ENCODE measurements around the gene ARFGEF2. TPM values are rescaled to one million over a fixed set of nuclear protein-coding genes. Genes with fewer than 3 reads are reported as not detected.
A peak's percentile ranks its signal among the peaks of the same experiment; 100 is the strongest.
"Not testable (repeated sequence)": the region's sequence is repeated elsewhere in the genome, so short reads cannot be mapped to it uniquely, and the experiment has no call there.

ARFGEF2 gene
- total and polyA plus RNA-seq, 2 donors from 2014 or later = 7.4 to 36.9 TPM

DNA sequence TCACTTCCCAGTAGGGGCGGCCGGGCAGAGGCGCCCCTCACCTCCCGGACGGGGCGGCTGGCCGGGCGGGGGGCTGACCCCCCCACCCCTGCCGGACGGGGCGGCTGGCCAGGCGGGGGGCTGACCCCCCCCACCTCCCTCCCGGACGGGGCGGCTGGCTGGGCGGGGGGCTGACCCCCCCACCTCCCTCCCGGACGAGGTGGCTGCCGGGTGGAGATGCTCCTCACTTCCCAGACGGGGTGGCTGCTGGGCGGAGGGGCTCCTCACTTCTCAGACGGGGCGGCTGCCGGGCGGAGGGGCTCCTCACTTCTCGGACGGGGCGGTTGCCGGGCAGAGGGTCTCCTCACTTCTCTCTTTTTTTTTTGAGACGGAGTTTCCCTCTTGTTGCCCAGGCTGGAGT is 14.7 kb downstream of the ARFGEF2 start:
- H3K36me3 ChIP-seq (ENCODE audit: control insufficient read depth in 2 of 3, insufficient read depth in 3 of 3, low read length in 3 of 3); FAIRE-seq; intact Hi-C loops (cut with DNase I); H3K27me3 ChIP-seq (ENCODE audit: control insufficient read depth, insufficient read depth, low read length); H3K4me3 ChIP-seq (ENCODE audit: low read length in 3 of 3); DNase-seq; H3K27ac ChIP-seq (ENCODE audit: low read depth in 2 of 2, low read length in 2 of 2); H3K9ac ChIP-seq (ENCODE audit: low read length in 3 of 3); H3K9me3 ChIP-seq (ENCODE audit: control insufficient read depth in 2 of 3, insufficient read depth in 1 of 3, low read length in 3 of 3): not testable (repeated sequence)
- peaks cover 0 to 13% (median 5%) of the 10 kb centered on the region in 3 donors for H3K4me1 ChIP-seq (ENCODE audit: control insufficient read depth in 2 of 3, insufficient read depth in 2 of 3, low read depth in 1 of 3, low read length in 3 of 3)

DNA sequence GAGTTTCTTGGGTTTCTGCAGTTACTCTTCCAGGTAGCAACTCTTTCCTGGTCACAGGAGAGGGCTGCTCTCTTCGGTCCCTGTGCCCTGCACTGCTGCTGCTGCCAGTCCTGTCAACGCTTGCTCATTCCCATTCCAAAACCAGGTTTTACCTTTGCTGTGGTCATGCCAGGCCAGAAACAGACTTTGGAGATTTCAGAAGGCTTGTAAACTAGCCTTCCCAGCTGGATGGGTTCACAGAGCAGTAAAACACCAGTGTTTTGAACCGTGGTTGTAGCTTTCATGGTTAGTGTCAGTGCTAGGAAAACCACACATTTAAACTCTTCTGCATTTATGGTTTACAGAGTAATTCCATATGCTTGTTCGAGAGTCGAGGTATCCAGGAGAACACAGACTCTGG is 16.2 kb downstream of the ARFGEF2 start:
- H3K36me3 ChIP-seq (ENCODE audit: control insufficient read depth in 2 of 3, insufficient read depth in 3 of 3, low read length in 3 of 3) = no peaks in the 10 kb centered on the region
- H3K9ac ChIP-seq (ENCODE audit: low read length in 3 of 3) = no peak overlapping the region
- intact Hi-C loops (cut with DNase I) = no loop called here
- TF ChIP-seq, protein P1, sequence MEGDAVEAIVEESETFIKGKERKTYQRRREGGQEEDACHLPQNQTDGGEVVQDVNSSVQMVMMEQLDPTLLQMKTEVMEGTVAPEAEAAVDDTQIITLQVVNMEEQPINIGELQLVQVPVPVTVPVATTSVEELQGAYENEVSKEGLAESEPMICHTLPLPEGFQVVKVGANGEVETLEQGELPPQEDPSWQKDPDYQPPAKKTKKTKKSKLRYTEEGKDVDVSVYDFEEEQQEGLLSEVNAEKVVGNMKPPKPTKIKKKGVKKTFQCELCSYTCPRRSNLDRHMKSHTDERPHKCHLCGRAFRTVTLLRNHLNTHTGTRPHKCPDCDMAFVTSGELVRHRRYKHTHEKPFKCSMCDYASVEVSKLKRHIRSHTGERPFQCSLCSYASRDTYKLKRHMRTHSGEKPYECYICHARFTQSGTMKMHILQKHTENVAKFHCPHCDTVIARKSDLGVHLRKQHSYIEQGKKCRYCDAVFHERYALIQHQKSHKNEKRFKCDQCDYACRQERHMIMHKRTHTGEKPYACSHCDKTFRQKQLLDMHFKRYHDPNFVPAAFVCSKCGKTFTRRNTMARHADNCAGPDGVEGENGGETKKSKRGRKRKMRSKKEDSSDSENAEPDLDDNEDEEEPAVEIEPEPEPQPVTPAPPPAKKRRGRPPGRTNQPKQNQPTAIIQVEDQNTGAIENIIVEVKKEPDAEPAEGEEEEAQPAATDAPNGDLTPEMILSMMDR (IDR thresholded peaks at IDR 0.05; ENCODE audit: borderline replicate concordance, extremely low read depth, insufficient read depth) = no peak
- no peak overlapping the region for H3K27ac ChIP-seq (ENCODE audit: low read depth in 2 of 2, low read length in 2 of 2)
- no peaks in the 10 kb centered on the region for H3K27me3 ChIP-seq (ENCODE audit: control insufficient read depth, insufficient read depth, low read length)
- H3K4me1 ChIP-seq (ENCODE audit: control insufficient read depth in 2 of 3, insufficient read depth in 2 of 3, low read depth in 1 of 3, low read length in 3 of 3) = peaks cover 0 to 10% (median 5%) of the 10 kb centered on the region in 3 donors
- no peaks in the 10 kb centered on the region for H3K9me3 ChIP-seq (ENCODE audit: control insufficient read depth in 2 of 3, insufficient read depth in 1 of 3, low read length in 3 of 3)
- no peak overlapping the region for H3K4me3 ChIP-seq (ENCODE audit: low read length in 3 of 3)
- FAIRE-seq (no peak), DNase-seq (peak in 1 of 5 donors; percentile 18)

DNA sequence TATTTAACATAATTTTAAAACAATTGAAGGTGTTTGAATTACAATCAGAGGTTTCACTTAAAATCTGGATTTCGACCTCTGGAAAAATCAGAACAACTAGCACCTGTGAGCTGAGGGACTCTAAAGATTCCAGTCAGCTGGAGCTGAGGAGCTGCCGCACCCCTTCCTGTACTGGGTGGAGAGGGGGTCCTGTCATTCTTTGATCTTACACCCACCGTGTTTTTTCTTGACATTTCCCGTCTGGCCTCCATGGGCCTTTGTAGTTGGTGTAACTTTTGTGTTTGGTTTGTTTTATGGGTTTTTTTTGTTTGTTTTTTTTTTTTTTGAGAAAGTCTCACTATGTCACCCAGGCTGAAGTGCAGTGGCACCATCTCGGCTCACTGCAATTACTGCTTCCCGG is 17.2 kb downstream of the ARFGEF2 start:
- peaks cover 0 to 6% (median 5%) of the 10 kb centered on the region in 3 donors for H3K36me3 ChIP-seq (ENCODE audit: control insufficient read depth in 2 of 3, insufficient read depth in 3 of 3, low read length in 3 of 3)
- DNase-seq = no peak
- no peaks in the 10 kb centered on the region for H3K9me3 ChIP-seq (ENCODE audit: control insufficient read depth in 2 of 3, insufficient read depth in 1 of 3, low read length in 3 of 3)
- no peaks in the 10 kb centered on the region for H3K27me3 ChIP-seq (ENCODE audit: control insufficient read depth, insufficient read depth, low read length)
- H3K4me1 ChIP-seq (ENCODE audit: control insufficient read depth in 2 of 3, insufficient read depth in 2 of 3, low read depth in 1 of 3, low read length in 3 of 3) = no peaks in the 10 kb centered on the region
- H3K4me3 ChIP-seq (ENCODE audit: low read length in 3 of 3) = no peak overlapping the region
- H3K9ac ChIP-seq (ENCODE audit: low read length in 3 of 3) = no peak overlapping the region
- no peak overlapping the region for H3K27ac ChIP-seq (ENCODE audit: low read depth in 2 of 2, low read length in 2 of 2)
- FAIRE-seq = no peak
- intact Hi-C loops (cut with DNase I) = no loop called here
- TF ChIP-seq, protein P1 (IDR thresholded peaks at IDR 0.05; ENCODE audit: borderline replicate concordance, extremely low read depth, insufficient read depth) = no peak

DNA sequence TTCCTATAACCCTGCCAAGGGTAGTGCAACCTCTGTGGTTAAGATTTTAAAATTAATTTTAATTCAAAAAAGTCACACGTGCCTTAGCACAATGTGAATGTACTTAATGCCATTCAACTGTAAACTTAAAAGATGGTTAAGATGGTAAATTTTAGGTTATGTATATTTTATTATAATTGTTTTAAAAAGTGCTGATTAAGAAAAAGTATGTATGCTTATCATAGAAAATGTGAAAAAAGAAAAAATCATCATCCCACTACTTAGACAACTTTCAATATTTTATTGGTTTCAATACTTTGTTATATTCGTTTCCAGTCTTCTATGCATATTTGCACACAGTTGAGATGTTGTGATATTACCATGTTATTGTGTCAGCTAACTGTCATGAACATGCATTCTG is 18.7 kb downstream of the ARFGEF2 start:
- TF ChIP-seq, protein P1 (IDR thresholded peaks at IDR 0.05; ENCODE audit: borderline replicate concordance, extremely low read depth, insufficient read depth) = no peak
- no peak for FAIRE-seq
- no peak overlapping the region for H3K27ac ChIP-seq (ENCODE audit: low read depth in 2 of 2, low read length in 2 of 2)

More for the DNA sequence above, 18.7 kb downstream of the ARFGEF2 start:
- Histone ChIP-seq H3K9me3 (ENCODE audit: control insufficient read depth in 2 of 3, insufficient read depth in 1 of 3, low read length in 3 of 3) (no peaks in the 10 kb centered on the region), H3K27me3 (ENCODE audit: control insufficient read depth, insufficient read depth, low read length) (no peaks in the 10 kb centered on the region), H3K4me3 (ENCODE audit: low read length in 3 of 3) (no peak overlapping the region), H3K36me3 (ENCODE audit: control insufficient read depth in 2 of 3, insufficient read depth in 3 of 3, low read length in 3 of 3) (peaks cover 0 to 10% (median 9%) of the 10 kb centered on the region in 3 donors), H3K4me1 (ENCODE audit: control insufficient read depth in 2 of 3, insufficient read depth in 2 of 3, low read depth in 1 of 3, low read length in 3 of 3) (no peaks in the 10 kb centered on the region), H3K9ac (ENCODE audit: low read length in 3 of 3) (no peak overlapping the region)
- intact Hi-C loops (cut with DNase I) = no loop called here
- DNase-seq = no peak
